Nephron (organoid): ENCODE data around the gene ANKRD10.

Experiments used
- H3K27ac Mint-ChIP-seq, 3 experiments: 2 replicates each; pipeline ENCODE4 v1.8.0; 2020; ENCODE audit warnings: mixed read lengths in 3 of 3, mild to moderate bottlenecking in 2 of 3, moderate library complexity in 1 of 3
- H3K27me3 Mint-ChIP-seq: 2 replicates; pipeline ENCODE4 v1.8.0; 2021; ENCODE audit warnings: low read depth, mild to moderate bottlenecking, moderate library complexity, mixed read lengths
- H3K36me3 Mint-ChIP-seq: 2 replicates; pipeline ENCODE4 v1.8.0; 2020; ENCODE audit warnings: low read depth, mixed read lengths
- H3K4me1 Mint-ChIP-seq: 2 replicates; pipeline ENCODE4 v1.8.0; 2020; ENCODE audit warnings: mixed read lengths
- H3K4me3 Mint-ChIP-seq, 3 experiments: 2 replicates each; pipeline ENCODE4 v1.8.0; 2020; ENCODE audit warnings: mild to moderate bottlenecking in 3 of 3, mixed read lengths in 3 of 3, moderate library complexity in 2 of 3
- H3K9me3 Mint-ChIP-seq: 2 replicates; pipeline ENCODE4 v1.8.0; 2020; ENCODE audit warnings: mixed read lengths
- TF ChIP-seq, protein P1 (sequence below), 3 experiments: fragments of 200-600 bp; sonication (generic); IDR thresholded peaks; one replicate each; pipeline ENCODE4 v1.5.0; 2021; ENCODE audit warnings: antibody characterized with exemption in 3 of 3; ENCODE audit not compliant: unreplicated experiment in 3 of 3

ANKRD10 gene

GRCh38 chr13:110853235-110853721 lies 61.6 kb downstream of the ANKRD10 start:
- Mint-ChIP-seq H3K4me1 (peaks cover 30% of the 10 kb centered on the region), H3K9me3 (peaks cover 9% of the 10 kb centered on the region), H3K27ac (peak overlapping the region in 1 of 3 experiments; percentile 62), H3K4me3 (no peak overlapping the region), H3K36me3 (no peaks in the 10 kb centered on the region), H3K27me3 (peaks cover 4% of the 10 kb centered on the region)
- TF ChIP-seq, protein P1, sequence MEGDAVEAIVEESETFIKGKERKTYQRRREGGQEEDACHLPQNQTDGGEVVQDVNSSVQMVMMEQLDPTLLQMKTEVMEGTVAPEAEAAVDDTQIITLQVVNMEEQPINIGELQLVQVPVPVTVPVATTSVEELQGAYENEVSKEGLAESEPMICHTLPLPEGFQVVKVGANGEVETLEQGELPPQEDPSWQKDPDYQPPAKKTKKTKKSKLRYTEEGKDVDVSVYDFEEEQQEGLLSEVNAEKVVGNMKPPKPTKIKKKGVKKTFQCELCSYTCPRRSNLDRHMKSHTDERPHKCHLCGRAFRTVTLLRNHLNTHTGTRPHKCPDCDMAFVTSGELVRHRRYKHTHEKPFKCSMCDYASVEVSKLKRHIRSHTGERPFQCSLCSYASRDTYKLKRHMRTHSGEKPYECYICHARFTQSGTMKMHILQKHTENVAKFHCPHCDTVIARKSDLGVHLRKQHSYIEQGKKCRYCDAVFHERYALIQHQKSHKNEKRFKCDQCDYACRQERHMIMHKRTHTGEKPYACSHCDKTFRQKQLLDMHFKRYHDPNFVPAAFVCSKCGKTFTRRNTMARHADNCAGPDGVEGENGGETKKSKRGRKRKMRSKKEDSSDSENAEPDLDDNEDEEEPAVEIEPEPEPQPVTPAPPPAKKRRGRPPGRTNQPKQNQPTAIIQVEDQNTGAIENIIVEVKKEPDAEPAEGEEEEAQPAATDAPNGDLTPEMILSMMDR (IDR thresholded peaks at IDR 0.05; ENCODE audit: unreplicated experiment in 3 of 3): no peak

DNA sequence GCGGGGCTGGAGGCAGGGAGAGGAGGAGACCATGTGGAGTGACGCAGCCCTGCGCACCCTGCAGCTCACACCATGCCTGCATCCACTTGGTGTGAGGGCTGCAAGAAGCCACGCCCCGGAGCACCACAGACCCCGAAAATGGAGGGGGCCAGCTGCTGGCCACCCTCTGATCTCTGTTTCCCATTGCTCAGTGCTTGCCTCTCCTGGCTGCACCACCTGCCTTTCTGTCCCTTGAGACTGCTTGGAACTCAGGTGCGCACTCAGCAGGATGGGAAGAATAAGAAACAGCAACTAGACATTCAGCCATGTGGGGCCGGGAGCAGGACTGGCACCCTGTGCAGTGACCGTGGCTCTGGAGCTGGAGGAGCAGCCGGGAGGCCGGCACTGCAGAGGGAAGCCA lies 64.0 kb downstream of the ANKRD10 start:
- Mint-ChIP-seq H3K27me3 (peaks cover 4% of the 10 kb centered on the region), H3K4me3 (no peak overlapping the region), H3K36me3 (no peaks in the 10 kb centered on the region), H3K4me1 (peaks cover 30% of the 10 kb centered on the region), H3K9me3 (no peaks in the 10 kb centered on the region), H3K27ac (peak overlapping the region in 2 of 3 experiments; percentile 35 to 70)
- TF ChIP-seq, protein P1 (IDR thresholded peaks at IDR 0.05; ENCODE audit: unreplicated experiment in 3 of 3): no peak

GRCh38 chr13:110850006-110850405 lies 64.9 kb downstream of the ANKRD10 start:
- TF ChIP-seq, protein P1 (IDR thresholded peaks at IDR 0.05; ENCODE audit: unreplicated experiment in 3 of 3): no peak
- peaks cover 4% of the 10 kb centered on the region for H3K27me3 Mint-ChIP-seq

GRCh38 chr13:110845520-110845919 lies 69.3 kb downstream of the ANKRD10 start:
- Mint-ChIP-seq H3K4me1 (peaks cover 12% of the 10 kb centered on the region), H3K27ac (no peak overlapping the region), H3K4me3 (no peak overlapping the region), H3K36me3 (no peaks in the 10 kb centered on the region), H3K9me3 (peaks cover 6% of the 10 kb centered on the region), H3K27me3 (no peaks in the 10 kb centered on the region)
- TF ChIP-seq, protein P1 (IDR thresholded peaks at IDR 0.05; ENCODE audit: unreplicated experiment in 3 of 3): no peak

More at GRCh38 chr13:110850006-110850405, 64.9 kb downstream of the ANKRD10 start:
- Mint-ChIP-seq H3K4me3 (no peak overlapping the region), H3K36me3 (no peaks in the 10 kb centered on the region), H3K27ac (peak overlapping the region in 2 of 3 experiments; percentile 35 to 70), H3K9me3 (no peaks in the 10 kb centered on the region), H3K4me1 (peaks cover 30% of the 10 kb centered on the region)

GRCh38 chr13:110841846-110842245 lies 73.0 kb downstream of the ANKRD10 start:
- Mint-ChIP-seq H3K36me3 (no peaks in the 10 kb centered on the region), H3K4me1 (peaks cover 9% of the 10 kb centered on the region), H3K27ac (no peak overlapping the region), H3K9me3 (peaks cover 6% of the 10 kb centered on the region), H3K4me3 (no peak overlapping the region), H3K27me3 (peaks cover 5% of the 10 kb centered on the region)
- TF ChIP-seq, protein P1 (IDR thresholded peaks at IDR 0.05; ENCODE audit: unreplicated experiment in 3 of 3): no peak

GRCh38 chr13:110841406-110841805 lies 73.5 kb downstream of the ANKRD10 start:
- Mint-ChIP-seq H3K27me3 (peaks cover 5% of the 10 kb centered on the region), H3K4me1 (peaks cover 9% of the 10 kb centered on the region), H3K9me3 (peaks cover 6% of the 10 kb centered on the region), H3K27ac (no peak overlapping the region), H3K36me3 (no peaks in the 10 kb centered on the region), H3K4me3 (no peak overlapping the region)
- TF ChIP-seq, protein P1 (IDR thresholded peaks at IDR 0.05; ENCODE audit: unreplicated experiment in 3 of 3): no peak
